Activated CD8-positive, alpha-beta memory T cell treated with anti-CD3 and anti-CD28 coated beads for 1 hour (primary cell): ENCODE measurements around the gene IL25.
"Not testable (repeated sequence)": the region's sequence is repeated elsewhere in the genome, so short reads cannot be mapped to it uniquely, and the experiment has no call there.

Source experiments
- DNase-seq, 2 donors: peaks; one replicate each; pipeline ENCODE4 v3.0.0-alpha.2; 2020; ENCODE audit warnings: low read depth in 1 of 2; ENCODE audit errors: extremely low read depth in 1 of 2

The IL25 gene

DNA sequence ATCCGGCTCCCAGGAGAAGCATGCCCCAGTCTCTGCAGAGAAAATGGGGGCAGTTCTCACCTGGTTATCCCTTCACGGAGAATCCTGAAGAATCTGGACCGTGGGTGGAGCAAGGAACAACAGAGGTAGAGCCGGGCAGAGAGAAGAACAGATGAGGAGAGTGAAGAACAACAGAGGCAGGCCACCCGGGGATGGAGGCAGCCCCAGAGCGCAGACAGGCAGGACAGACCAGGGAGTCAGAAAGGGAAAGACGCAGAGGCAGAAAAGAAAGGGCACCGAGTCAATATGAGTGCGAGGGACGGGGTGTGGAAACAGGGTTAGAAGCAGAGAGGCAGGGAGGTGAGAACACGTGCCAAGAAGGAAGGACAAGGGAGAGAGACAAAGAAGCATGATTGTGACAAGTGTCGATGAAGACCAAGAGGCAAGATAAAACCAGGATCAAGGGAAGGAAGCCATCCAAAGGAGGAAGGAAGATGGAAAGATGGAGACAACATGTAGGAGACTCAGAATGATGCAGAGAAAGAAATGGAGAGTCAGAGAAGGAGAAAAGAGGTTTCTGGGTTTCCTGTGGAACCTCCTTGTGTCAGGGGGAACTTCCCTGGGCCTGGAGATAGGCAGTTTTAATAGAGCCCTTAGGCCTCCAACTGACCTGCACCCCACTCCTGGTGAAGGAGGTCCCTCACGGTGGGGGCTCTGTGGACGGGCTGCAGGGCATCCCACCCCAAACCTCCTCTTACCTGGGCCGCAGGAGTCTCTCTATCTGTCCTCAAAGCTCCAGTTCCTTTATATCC is 35.1 kb downstream of the IL25 start, which contains the start of gene MYH6:
Gene MYH6, minus strand, starts transcription at position 758 of the 791 bp plus-strand sequence. CDS start 1,050 bp downstream, outside the sequence.
- no peak for DNase-seq

DNA sequence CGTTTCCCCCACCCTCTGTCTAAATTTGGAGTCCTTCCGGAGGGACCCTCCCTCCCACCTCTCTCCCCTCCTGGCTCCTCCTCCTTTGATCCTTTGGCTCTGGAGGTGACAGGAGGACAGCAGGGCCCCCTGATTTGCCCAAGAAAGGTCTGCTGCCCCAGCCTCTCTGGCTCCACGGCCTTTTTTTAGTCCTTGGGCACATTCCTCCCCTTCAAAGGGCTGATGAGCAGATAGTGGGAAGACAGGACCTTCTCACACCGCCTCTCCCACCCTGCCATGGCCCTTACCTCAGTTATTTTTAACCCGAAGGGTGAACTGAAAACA is 35.7 kb downstream of the IL25 start:
- DNase-seq, result no peak

DNA sequence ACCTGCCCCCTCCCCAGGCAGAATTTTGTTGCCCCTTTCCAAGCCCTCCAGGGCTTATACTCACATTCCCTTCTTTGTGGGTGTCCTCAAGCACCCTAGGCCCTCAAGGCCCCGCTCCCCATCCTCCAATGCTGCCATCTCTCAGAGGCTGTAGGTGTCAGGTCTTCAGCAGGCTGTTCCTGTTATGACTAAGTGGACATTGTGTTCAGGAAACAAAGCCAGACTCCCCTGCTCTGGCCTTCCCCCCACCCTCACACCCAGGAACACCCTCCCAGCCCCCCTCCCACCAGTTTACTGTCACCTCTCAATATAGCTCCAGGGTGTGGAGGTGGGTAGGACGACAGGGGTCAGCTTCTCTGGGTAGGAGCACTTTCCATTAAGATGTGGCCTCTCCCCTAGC is 36.9 kb downstream of the IL25 start:
- no peak for DNase-seq

- no peak for DNase-seq
Measured at GRCh38 chr14:23409966-23410635, 37.5 kb downstream of the IL25 start.

- no peak for DNase-seq
Measured at GRCh38 chr14:23411563-23412525, 39.2 kb downstream of the IL25 start.

- no peak for DNase-seq
Measured at GRCh38 chr14:23413681-23414080, 41.1 kb downstream of the IL25 start.

- DNase-seq, result no peak
Measured at GRCh38 chr14:23414254-23414653, 41.6 kb downstream of the IL25 start.

DNA sequence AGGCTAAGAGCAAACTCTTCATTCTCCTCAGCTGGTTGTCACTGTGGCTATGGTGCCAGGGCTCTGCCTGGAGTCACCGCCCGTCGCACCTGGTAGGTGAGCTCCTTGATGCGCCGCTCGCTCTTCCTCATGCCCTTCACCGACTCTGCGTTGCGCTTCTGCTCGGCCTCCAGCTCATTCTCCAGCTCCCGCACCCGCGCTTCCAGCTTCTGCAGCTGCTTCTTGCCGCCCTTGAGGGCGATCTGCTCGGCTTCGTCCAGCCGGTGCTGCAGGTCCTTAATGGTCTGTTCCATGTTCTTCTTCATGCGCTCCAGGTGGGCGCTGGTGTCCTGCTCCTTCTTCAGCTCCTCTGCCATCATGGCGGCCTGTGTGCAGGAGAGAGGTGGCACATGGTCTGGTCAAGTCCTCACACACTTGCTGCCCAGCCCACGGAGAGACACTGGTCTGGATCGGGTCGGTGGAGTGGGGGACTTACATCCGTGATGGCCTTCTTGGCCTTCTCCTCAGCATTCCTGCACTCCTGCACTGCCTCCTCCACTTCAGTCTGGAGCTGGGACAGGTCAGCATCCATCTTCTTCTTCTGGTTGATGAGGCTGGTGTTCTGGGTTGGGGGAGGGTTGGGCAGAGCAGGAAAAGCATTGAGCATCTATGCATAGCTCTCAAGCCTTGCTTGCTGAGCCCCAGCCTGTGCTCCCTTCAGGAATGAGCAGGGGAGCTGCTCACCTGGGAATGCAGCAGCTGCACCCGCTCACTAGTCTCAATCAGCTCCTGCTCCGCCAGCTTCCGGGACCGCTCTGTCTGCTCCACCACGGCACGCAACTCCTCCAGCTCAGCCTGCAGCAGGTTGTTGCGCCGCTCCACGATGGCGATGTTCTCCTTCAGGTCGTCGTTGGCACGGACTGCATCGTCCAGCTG is 42.6 kb downstream of the IL25 start:
- DNase-seq, result no peak

DNA sequence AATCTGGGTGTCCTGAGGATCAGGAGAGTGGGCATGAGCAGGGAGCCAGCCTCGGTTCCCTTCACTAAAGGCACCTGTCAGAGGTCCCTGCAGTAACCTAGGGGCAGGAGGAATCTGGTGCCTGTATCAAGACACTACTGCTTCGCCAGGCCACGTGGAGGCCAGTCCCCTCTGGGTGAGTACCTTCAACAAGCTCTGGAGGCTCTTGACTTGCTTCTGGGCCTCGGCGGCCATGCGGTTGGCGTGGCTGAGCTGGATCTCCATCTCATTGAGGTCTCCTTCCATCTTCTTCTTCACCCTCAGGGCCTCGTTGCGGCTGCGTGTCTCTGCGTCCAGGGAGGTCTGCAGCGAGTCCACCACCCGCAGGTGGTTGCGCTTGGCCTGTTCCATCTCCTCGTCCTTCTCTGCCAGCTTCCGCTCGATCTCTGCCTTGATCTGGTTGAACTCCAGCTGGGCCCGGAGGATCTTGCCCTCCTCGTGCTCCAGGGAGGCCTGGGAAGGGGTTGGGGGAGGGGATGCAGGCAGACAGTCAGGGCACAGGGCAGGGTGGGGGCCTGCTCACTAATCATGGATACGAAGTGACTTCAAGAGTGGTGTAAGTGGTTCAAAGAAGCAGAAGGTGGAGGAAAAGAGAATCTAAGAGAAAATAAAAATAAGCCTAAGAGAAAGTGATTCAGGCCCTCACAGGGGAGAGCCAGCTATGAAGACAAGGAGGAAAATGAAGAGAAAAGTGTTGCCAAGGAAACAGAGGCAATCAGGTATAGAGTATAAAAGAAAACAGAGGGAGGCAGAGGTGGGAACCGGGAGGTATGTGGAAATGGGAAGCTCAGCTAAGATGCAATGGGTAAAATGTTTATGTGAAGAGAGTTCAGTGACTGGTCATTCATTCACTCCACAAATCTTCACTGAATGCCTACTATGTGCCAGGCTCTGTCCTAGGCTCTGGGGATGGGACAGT is 43.5 kb downstream of the IL25 start:
- DNase-seq, result no peak

DNA sequence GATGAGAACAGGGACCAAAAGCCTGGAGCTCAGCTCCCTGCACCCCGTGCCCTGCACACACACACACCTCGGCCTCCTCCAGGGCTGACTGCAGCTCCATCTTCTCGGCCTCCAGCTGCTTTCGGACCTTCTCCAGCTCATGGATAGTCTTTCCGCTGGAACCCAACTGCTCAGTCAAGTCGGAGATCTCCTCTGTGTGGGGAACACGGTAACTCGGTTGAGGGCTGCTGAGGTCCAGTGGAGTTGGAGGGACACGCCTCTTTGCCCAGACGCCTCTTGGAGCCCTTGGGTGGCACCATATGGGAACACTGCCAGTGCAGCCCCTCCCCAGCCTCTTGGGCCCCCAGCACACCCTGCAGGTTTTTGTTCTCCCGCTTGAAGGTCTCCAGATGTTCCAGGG is 44.2 kb downstream of the IL25 start:
- no peak for DNase-seq

DNA sequence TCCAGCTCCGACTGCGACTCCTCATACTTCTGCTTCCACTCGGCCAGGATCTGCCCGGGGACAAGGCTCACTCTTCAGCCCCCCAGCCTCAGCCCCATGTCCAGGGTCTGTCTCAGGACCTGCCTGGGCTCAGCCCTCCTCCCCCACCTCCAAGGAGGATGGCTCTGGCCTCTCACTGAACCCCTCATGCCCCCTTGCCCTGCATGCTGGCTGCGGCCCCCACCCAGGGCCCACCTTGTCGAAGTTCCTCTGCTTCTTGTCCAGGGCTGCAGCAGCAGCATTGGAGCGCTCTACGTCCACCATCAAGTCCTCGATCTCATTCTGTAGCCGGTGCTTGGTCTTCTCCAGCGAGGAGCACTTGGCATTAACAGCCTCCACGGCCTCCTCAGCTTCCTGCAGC is 44.7 kb downstream of the IL25 start:
- DNase-seq, result not testable (repeated sequence)

DNA sequence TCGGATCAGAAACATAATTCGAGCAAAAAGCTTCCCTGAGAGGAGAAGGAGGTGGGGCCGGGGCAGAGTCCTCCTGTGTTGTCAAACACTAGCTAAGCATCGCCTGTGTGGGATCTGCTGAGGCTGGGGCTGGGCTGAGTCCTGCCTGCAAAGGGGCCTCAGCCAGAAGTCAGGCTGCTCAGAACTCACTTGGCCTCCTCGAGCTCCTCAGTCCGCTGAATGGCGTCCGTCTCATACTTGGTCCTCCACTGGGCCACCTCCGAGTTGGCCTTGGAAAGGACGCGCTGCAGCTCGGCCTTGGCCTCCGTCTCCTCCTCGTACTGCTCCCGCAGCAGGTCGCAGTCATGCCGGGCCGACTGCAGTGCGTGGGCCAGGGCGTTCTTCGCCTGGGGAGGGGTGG is 45.4 kb downstream of the IL25 start:
- DNase-seq, result no peak

GRCh38 chr14:23419646-23420045 is 47.0 kb downstream of the IL25 start:
- not testable (repeated sequence) for DNase-seq

- DNase-seq, result no peak
Measured at GRCh38 chr14:23421594-23421993, 49.0 kb downstream of the IL25 start.

DNA sequence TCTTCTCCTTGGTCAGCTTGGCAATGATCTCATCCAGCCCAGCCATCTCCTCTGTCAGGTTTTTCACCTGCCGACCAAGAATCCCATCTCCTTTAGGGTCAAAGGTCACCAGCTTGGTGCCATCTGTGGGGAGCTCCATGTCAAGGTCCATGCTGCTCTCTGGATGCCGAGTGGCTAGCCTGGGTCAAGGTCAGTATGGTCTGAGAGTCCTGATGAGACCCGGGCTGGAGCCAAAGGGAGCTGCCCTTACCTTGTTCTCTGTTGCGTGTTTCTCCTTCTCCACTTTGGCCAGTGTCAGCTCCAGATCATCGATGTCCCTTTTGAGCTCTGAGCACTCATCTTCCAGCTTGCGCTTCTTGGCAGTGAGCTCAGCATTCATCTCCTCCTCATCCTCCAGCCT is 51.0 kb downstream of the IL25 start:
- DNase-seq, result no peak

DNA sequence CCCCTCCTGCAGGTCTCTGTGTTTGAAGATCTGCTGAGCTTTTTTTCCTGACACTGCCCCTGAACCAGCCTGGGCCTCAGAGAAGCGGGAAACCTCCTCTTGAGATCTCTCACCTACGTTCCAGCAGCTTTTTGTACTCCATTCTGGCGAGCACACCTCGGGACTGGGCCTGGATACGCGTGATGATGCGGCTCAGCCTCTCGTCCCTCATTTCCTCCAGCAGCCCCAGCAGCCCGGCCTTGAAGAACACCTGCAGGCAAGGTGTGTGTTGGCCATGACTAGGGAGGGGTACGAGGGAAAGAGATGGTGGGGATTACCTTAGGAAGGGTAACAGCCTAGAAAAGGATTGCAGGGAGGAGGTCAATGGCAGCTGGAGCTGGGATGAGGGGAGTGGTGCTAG is 52.6 kb downstream of the IL25 start:
- DNase-seq, result no peak

DNA sequence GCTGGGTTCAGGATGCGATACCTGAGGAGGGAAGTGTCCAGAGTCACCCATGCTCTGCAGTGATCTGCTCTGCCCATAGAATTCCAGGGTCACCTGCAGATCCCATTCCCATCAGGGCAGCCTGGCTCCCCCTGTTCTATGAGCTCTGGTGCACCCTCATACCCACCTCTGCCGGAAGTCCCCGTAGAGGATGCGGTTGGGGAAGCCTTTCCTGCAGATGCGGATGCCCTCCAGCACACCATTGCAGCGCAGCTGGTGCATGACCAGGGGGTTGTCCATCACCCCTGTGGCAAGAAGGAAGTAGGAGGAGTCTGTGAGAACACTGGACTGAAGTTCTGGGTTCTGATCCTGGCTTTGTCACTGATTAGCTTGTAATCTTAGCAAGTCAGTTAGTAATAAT is 53.2 kb downstream of the IL25 start:
- not testable (repeated sequence) for DNase-seq
